GOT3 (cell line): ENCODE data around the gene ZNF516.

Experiments used
- DNase-seq: peaks from one replicate; lab custom pipeline; 2025; ENCODE audit warnings: mixed read lengths; lab: John Stamatoyannopoulos, UW

ZNF516 gene

DNA sequence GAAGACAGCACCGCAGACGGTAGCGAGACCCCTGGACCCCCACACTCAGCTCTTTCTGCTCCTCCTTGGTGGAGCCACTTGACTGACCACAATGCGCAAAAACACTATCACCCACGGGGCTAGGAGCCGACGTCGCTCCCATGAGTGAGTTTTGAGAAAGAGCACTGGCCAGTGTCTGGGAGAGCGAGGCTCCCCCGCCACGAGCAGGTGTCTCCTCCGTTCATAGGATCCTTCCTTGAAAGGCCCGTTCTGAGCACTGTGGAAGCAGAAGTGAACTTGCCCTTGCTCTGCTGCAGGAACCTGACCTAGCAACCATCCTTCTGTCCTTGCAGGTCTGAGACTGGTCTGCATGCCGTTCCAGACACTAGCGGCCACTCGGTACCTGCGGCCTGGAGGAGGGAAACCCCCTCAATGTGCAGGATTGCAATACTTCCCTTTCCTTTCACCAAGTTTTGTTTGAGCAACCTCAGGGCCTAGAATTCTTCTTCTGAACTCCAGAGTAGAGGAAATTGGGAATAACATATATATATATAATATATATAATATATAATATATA lies 12.9 kb upstream of the ZNF516 start:
- DNase-seq = no peak

DNA sequence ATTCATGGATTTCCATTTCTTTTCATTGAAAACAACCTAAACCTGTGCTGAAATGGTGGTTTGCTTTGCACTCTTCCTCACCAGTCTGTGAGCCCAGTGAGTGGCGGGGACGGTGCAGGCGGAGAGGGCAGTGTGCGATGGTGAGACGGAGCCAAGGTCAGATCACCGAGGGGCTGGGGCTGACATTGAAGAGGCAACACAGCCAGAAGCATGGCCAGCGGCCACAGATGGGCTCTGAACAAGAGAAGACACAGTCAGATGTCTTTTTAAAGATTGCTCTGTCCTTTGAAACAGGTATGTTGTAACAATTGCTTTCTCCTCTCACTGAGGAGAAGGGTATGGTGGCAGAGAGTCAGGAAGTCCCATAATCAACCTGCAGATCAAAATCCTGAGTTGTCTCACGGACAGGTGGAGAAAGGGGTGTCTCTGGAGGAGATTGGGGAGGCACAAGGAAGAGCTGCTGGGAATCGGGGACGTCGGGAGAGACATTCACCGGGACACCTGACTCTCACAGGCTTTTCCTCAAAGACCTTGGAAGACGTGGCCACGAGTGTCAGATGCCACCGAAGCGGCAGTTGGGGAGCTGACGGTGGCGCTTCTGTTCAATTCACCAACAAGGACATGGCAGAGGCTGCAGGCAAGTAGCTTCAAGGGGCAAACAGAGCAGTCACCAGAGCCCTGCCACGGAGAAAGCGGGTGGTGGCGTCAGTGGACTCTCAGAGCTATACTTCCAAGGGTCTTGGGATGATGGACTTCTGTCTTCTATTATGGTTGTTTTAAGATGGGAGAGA lies 12.1 kb upstream of the ZNF516 start:
- no peak for DNase-seq

DNA sequence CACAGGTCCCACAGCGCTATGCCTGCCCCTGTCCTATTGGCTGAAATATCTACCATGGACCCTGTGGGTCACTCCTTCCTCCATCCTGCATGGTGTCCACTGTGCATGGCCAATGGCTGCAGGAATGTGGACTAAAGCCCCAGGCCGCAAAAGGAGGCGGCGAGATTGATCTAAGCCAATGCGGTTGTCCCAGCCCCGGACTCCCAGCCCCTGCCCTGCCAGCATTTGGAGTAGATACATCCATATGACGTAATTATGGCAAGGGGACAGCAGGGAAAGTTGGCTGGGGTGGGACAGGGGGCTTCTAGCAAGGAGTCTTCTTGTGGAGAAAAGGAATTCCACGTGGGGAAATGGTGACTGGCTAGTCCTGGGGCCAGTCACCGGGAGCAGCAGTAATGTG lies 11.4 kb upstream of the ZNF516 start:
- DNase-seq = no peak

DNA sequence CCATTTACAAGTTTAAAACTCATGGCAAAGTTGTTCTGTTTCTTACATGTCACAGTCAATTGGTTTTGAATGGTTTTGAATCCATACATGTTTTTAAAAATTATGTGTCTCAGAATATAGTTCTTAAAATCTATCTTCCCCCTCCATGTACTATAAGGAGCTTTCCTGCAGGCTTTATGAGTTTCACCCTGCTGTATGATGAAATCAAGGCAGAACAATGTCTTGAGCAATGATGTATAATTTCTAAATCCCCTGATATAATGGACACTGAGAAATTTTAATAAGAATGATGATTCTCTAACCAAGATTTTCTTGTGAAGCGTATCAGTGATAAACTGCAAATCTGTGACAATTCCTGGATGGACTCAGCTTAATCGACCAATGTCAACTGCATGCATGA lies 10.6 kb upstream of the ZNF516 start:
- DNase-seq = no peak

DNA sequence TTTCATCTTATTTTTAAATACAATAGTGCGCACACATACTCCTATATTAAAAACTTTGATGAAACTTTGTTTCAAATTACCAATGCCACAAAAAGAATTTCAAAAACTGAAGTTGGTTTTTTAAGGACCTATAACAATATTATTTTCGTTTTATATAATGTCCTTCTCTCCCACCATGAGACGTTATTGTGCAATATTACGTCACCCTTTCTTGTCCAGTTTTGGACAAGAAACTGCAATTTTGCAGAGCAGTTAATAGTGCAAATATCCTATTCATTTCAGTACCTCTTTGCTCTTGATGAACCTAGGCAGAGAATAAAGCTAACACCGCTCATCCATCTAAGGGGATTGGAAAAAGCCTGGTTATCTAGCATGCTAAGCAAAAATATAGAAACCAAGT lies 9.7 kb upstream of the ZNF516 start:
- no peak for DNase-seq

DNA sequence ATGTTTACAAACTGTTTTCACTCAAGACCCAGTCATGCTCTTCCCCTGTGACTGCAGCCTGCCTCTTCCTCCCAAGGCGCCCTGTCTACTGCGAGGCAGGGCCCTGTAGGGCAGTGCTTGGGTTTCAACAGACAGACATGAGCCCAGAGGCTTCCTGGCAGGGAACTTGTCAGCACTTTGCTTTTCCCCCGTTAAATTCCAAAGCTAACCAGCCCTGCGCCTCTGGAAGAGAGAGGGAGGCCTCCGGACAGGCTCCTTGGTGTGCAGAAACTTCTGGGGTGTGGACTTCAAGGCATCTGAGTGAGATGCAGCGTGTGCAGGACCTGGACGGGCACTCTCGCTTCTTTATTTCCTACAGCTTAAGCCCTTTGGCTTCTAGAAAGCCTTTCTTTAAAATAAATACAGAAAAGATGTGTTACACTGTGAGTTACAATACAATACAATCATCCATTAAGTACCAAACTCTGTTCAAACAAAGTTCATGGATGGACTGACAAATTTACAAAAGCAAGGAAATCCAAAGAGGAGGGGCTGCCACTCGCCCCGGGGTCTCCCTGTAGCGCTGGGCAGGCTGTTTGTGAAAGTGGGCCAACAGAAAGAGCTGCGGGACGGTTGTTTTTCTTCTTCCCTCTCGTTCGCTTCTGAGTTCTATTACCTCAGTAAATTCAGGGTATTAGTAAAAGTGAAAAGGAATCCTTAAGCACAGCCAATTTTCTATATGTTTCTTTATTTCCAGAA lies 8.8 kb upstream of the ZNF516 start:
- no peak for DNase-seq

DNA sequence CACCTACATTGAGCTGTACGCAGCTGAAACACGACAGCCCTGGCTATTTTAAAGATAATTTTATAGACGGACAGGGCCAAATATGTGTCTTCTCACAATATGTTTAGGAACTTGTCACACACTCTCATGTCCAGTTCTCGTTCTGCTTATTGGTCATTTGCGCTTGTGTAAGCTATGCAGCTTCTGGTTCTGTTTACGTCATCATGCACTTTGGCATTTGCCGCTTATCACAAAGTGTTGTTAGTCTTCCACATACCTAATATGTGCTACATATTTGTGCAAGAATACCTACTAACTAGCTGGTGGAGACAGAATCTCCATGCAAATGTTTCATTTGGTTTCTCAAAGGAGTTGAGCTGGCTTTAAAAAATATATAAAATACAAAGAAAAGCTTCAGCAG lies 7.5 kb upstream of the ZNF516 start:
- no peak for DNase-seq

DNA sequence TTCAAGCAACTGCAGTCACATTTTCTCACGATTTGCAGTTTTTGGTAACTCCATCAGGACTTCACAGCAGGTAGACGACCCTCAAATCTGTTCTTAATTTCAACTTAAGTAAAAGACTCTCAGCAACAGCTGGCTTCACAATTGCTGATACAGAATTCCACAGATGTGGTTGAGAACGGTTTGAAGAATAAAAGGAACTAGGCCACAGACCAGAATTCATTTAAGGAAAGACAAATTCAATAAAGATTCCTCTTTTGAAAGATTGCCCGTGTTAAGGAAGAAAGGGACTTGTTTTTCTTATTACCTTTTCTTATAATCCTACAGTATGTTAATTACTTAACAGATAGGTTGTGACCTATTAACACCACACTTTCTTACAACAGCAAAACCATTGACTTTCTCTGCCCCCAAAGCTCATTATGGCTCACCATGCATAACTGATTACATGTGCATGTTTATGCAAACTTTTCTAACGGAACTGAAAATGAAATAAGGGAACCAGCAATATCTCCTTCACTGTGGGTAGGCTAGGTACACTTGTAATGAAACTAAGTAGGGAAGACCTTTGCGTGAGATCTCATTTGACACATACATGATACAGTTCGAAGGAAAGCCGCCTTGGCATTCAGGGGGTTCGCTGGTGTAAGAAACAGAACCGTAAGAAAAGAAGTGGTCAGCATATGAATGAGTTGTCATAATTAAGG lies 4.7 kb upstream of the ZNF516 start:
- no peak for DNase-seq

DNA sequence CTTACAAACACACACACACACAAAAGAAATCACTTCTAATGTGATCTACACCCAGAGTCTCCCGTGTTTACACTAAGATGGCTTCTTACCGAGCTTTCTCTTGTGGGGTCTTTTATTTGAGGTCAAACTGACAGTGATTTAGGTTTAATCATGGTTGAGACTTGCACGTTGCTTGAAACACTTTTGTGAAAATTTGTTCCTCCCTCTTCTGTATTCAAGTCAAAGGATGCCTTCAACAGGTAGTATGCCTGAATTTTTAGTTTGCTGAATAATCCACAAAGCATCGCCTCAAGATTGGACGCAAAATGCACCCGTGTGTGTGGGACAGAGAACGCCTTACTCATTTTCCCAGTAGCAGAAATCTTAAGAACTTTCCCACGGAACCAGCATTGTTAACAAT lies 4.0 kb upstream of the ZNF516 start:
- no peak for DNase-seq

DNA sequence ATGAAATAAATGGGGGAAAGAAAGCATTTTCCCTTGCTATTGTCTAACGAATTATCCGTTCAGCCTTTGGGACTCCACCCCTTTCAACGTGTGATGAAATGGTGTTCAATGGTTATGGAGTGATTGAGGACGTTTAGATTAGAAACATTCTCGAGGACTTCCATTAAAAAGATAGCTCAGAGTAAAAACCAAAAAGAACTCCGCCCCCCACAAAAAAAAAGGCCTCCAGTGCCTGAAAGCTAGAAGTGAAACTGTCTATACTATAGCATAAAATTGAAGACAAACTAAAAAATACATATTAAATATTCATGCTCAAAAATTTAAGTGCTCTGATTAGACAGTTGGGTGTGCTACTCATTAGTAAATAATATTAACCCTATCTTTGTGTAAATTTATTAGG lies 3.0 kb upstream of the ZNF516 start:
- DNase-seq = no peak

DNA sequence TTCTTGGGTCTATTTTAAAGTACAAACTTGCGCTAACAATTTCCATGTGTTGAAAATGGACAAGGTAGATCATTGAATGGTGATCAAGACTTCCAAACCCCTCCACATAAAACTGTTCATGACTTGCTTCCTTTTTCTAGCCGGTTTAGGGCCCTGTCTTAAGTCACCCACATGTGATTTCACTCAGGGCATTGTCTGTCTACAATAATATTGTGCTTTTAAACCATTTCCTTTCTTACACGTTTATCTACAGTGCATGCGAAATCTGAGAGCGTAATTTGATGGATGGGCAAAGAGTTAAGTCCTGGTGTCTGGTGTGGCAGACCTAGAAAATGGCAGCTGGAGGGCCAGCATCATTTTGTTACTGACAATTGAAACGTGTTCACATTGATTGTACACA lies 2.0 kb upstream of the ZNF516 start:
- no peak for DNase-seq

DNA sequence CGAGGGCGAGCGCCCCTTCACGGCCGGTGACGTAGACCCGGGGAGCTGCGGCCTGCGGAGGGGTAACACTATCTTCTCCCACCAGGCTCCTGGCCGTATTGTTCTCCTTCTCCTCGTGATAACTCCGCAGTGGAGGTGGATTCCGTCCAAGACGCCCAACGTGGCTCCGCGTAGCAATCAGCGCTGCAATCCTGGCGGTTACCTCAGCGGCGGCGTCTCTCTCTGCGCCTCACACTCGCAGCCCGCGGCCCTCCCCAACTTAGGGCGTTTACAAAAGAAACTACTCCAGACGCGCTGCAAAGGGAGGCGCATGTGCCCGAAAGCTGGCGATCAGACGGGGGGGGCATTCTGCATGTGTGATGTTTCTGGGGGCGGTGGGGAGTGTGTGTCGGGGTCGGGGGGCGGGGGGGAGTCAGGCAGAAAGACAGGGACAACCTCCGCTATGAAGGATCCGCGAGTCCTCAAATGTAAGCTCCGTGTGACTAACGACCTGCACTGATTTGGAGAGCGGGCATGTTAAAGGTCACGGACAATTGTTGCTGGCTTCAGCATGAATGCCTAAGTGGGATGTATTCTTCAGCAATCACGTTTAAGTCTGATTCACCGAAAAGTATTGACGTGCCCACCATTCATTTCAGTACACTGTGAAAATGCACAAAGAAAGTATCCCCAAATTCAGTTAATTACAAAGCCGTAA lies 1.3 kb upstream of the ZNF516 start:
- no peak for DNase-seq

DNA sequence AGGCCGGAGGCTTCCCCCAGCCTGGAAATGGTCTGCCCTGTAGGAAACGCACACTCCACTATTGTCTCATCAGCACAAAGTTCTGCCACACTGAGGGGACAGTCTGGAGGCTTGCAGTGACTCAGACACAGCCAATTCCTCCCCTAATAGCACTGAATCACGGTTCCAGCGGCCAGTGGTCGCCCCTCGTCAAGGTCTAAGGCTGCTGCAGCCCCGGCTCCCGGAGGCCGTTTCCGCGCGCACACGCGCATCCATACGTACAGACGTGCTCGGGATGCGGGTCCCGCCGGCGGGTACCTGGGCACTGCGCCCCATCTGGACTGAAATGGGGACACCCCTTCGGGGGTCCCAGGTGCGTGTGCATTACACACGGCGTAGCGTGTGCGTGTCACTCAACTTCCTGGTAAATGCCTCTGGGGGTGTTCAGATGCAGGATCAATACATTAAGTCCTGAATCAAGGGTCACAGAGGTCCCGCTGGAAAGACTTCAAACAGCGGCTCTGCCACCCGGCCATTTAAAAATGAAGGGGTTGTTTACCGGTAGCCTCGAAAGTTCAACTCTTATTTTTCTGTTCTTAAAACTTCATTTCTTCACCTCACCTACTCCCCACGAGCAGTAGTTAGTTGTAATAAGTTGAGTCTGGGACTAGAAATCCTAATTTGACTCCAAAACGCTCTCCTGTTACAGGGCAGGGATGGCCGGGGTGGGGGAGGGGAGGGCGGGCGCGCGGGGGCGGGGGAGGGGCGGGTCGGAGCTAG lies 572 bp upstream of the ZNF516 start:
- DNase-seq = no peak

DNA sequence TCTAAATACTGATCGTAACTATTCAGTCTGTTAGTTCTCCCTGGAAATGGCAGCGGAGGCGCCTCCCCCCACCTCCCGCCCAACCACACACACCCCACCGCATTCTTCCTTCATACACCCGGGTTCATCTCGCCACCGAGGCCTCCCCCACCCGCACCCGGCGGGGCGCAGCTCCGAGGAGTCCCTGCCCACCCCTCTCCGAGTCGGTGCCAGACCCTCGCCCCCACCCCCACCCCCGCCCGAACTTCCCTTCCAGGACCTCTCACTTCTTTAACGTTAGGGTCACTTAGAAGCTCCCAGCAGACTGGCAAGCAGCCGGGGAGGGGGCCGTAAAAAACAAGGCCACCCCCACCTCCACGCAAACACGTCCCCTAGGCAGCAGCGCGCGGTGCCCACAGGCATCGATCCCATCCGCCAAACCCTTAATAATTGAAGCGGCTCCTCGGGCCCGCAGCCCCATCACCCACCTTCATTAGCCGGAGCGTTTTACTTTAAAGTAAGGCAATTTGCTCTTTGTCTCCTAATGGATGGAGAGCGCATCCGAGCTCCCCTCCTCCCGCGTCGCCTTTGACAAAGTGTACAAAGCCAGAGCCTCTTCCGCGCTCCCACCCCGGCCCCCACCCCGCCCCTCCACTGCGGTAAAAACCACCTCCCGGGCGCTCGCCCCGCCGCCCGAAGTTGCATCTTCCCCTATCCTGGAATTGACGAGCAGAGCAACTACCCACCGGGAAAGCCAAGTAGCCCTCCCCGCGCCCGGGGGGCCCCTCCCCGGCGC lies 624 bp downstream of the ZNF516 start:
- DNase-seq = no peak

DNA sequence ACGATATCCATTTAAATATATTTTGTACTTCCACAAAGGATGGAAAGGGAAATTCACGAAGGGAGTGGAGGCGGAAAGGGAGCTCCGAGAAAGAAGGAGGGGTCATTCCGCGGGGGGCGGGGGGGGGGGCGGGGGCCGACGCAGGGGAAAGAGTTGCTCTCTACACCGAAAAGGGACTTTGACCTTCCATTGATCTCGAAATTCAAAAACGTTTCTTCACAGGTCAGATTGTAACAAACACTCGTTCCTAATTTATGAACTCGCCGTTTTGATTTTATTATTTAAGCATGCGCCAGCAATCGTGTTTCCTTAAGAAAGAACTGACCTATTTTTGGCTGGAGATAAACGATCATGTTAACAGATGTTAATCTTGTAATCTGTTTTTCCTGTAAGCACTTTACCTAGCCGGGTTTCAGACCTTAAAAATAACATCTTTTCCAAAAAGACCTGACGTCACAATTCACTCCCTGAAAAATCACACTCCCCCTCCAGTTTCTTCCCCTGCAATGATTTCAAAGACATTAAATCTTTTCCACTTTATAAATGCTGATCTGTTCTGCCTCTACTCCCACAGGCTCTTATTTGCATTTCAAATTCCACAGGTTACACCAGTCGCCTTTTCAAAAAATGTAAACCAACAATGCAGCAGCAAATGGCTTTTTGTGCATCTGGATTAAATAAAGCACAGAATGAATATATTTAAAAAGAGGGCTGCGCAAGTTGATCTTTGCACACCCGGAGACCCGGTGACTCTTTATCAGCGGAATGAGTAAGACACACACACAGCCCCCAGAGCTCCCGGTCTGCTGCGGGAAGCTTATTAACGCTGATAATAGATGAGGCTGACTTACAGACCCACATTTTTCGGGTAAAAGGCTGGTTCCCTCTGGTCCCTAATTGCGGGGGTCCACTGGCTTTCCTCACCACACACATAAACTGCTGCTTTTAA lies 1.6 kb downstream of the ZNF516 start:
- DNase-seq = no peak

DNA sequence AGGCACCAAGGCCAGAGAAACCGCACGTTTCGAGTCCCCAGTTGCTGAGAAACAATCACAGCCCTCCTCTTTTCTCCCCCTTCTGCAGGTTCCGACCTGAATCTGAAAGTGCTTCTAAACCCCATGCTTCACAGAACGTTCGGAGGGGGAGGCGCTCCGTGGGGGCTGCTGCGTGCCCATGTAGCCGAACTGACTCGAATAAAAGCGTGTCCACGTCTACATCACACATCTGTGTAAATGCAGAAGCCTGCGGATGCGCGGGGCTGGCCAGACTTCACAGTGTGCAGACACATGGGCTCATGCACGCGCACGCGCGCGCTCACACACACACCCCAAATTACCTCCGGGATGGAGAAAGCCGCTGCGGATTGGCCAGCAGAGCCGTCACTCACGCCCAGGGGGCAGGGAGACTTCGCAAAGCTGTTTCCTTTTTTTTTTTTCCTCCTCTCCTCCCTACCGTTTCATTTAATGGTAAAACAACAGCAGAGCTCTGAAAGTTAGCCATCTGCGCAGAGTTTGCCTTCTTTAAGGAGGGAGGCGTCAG lies 2.3 kb downstream of the ZNF516 start:
- peak; percentile 78 for DNase-seq

DNA sequence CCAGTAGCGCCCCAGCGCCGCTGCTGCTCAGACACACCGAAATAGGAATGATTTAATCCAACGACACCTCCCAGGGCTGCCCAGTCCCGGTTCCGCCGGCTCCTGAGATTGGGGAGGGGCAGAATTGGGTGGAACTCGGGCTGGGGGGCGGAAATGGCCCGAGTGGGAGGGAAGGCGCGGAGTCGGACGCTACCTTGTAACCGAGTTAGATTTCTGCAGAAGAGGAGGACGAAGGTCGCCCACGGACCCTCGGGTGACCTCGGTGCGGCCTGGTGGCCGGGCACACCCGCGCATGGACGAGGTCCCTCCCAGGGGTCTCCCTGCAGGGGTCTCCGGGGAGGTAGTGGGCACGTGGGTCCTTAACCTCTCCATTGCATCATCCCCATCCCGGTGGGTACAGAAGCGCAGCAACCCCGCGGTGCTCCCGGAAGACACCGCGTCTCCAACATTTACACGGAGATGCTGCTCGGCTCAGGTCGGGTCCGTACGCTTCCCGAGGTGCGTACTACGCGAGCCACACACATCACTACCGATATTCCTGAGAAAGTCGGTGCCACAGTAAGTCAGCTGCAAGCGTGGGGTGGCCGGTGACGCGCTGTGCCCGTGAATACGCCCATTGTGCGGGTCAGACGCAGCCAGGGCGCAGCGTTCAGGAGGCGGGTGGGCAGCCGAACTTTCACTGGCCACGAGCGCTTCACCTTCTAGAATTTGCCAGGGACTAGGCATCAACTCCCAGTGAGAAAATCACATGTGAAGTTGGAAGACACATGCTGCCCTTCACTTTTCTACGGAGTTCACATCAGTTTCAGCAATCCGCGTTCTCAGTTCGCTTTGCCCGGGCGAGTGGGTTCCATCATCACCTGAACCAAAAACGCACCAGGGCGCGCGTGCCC lies 3.0 kb downstream of the ZNF516 start:
- DNase-seq = no peak

DNA sequence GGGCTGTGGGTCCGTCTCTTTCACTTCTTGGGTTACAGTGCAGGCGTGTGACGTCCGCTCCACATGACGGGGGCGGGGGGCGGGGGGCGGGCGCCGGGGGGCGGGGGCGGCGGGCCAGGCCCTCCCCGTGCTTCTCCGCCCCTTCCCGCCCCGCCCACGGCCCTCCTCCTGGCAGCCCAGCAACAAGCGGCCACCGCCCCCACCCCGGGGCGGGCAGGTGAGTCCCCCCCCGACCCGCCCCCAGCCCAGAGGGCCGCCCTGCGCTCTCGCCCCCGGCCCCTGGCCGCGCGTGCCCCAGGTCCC lies 3.6 kb downstream of the ZNF516 start:
- no peak for DNase-seq
